Measurements from ENCODE around the gene GRIP1.

GRIP1 gene

GRCh38 chr12:66708704-66709456 is 30.0 kb upstream of the GRIP1 start:
- H3K27me3 ChIP-seq (ENCODE audit: low read depth): no peaks in the 10 kb centered on the region; the same call in 1 of the 2 replicates
- in situ Hi-C loops (cut with MboI; ENCODE audit: low sequenced_read_pairs): no loop called here
- no peaks in the 10 kb centered on the region for H3K4me1 ChIP-seq
- H3K36me3 ChIP-seq (replicated peaks): no peaks in the 10 kb centered on the region
- no peaks in the 10 kb centered on the region for H3K9me3 ChIP-seq
- H3K4me3 ChIP-seq: no peak overlapping the region
- peak in 1 of 2 experiments; percentile 5 for DNase-seq (ENCODE audit: low spot score in 2 of 2)

- Histone ChIP-seq H3K27me3 (ENCODE audit: low read depth) (no peaks in the 10 kb centered on the region; the same call in 1 of the 2 replicates), H3K36me3 (replicated peaks) (no peaks in the 10 kb centered on the region), H3K4me3 (no peak overlapping the region), H3K4me1 (no peaks in the 10 kb centered on the region), H3K9me3 (no peaks in the 10 kb centered on the region)
- in situ Hi-C loops (cut with MboI; ENCODE audit: low sequenced_read_pairs): no loop called here
- DNase-seq (ENCODE audit: low spot score in 2 of 2): no peak
Observed at GRCh38 chr12:66707002-66707697, 28.3 kb upstream of the GRIP1 start.

- no peak for DNase-seq (ENCODE audit: low spot score in 2 of 2)
- H3K9me3 ChIP-seq: no peaks in the 10 kb centered on the region
- no peak overlapping the region for H3K4me3 ChIP-seq
- H3K36me3 ChIP-seq (replicated peaks): no peaks in the 10 kb centered on the region
- H3K27me3 ChIP-seq (ENCODE audit: low read depth): no peaks in the 10 kb centered on the region; the same call in 1 of the 2 replicates
- H3K4me1 ChIP-seq: no peaks in the 10 kb centered on the region
- in situ Hi-C loops (cut with MboI; ENCODE audit: low sequenced_read_pairs): no loop called here
Observed at GRCh38 chr12:66699738-66700482, 21.0 kb upstream of the GRIP1 start.

GRCh38 chr12:66698558-66698957 is 19.7 kb upstream of the GRIP1 start:
- Histone ChIP-seq H3K4me3 (no peak overlapping the region), H3K9me3 (no peaks in the 10 kb centered on the region), H3K4me1 (no peaks in the 10 kb centered on the region), H3K36me3 (replicated peaks) (no peaks in the 10 kb centered on the region), H3K27me3 (ENCODE audit: low read depth) (no peaks in the 10 kb centered on the region; the same call in 1 of the 2 replicates)
- DNase-seq (ENCODE audit: low spot score in 2 of 2): no peak
- in situ Hi-C loops (cut with MboI; ENCODE audit: low sequenced_read_pairs): no loop called here

- H3K9me3 ChIP-seq: no peaks in the 10 kb centered on the region
- no peaks in the 10 kb centered on the region for H3K36me3 ChIP-seq (replicated peaks)
- in situ Hi-C loops (cut with MboI; ENCODE audit: low sequenced_read_pairs): no loop called here
- no peaks in the 10 kb centered on the region for H3K4me1 ChIP-seq
- H3K27me3 ChIP-seq (ENCODE audit: low read depth): no peaks in the 10 kb centered on the region; the same call in 1 of the 2 replicates
- H3K4me3 ChIP-seq: no peak overlapping the region
- no peak for DNase-seq (ENCODE audit: low spot score in 2 of 2)
Observed at GRCh38 chr12:66697404-66697803, 18.5 kb upstream of the GRIP1 start.

GRCh38 chr12:66694666-66695613 is 16.1 kb upstream of the GRIP1 start:
- no peaks in the 10 kb centered on the region for H3K36me3 ChIP-seq (replicated peaks)
- no peaks in the 10 kb centered on the region for H3K9me3 ChIP-seq
- H3K4me1 ChIP-seq: no peaks in the 10 kb centered on the region
- DNase-seq (ENCODE audit: low spot score in 2 of 2): no peak
- in situ Hi-C loops (cut with MboI; ENCODE audit: low sequenced_read_pairs): no loop called here
- no peak overlapping the region for H3K4me3 ChIP-seq
- H3K27me3 ChIP-seq (ENCODE audit: low read depth): no peaks in the 10 kb centered on the region; the same call in 1 of the 2 replicates

- in situ Hi-C loops (cut with MboI; ENCODE audit: low sequenced_read_pairs): no loop called here
- H3K4me1 ChIP-seq: no peaks in the 10 kb centered on the region
- no peaks in the 10 kb centered on the region; the same call in 1 of the 2 replicates for H3K27me3 ChIP-seq (ENCODE audit: low read depth)
- no peaks in the 10 kb centered on the region for H3K9me3 ChIP-seq
- peak; percentile 40 to 62 for DNase-seq (ENCODE audit: low spot score in 2 of 2)
- H3K36me3 ChIP-seq (replicated peaks): no peaks in the 10 kb centered on the region
- H3K4me3 ChIP-seq: no peak overlapping the region
Observed at GRCh38 chr12:66693901-66694513, 15.1 kb upstream of the GRIP1 start.

GRCh38 chr12:66692986-66693385 is 14.1 kb upstream of the GRIP1 start:
- no peak for DNase-seq (ENCODE audit: low spot score in 2 of 2)
- in situ Hi-C loops (cut with MboI; ENCODE audit: low sequenced_read_pairs): no loop called here
- H3K4me1 ChIP-seq: no peaks in the 10 kb centered on the region
- H3K4me3 ChIP-seq: no peak overlapping the region
- H3K9me3 ChIP-seq: no peaks in the 10 kb centered on the region
- H3K27me3 ChIP-seq (ENCODE audit: low read depth): no peaks in the 10 kb centered on the region; the same call in 1 of the 2 replicates
- no peaks in the 10 kb centered on the region for H3K36me3 ChIP-seq (replicated peaks)

GRCh38 chr12:66692170-66692569 is 13.3 kb upstream of the GRIP1 start:
- no peak for DNase-seq (ENCODE audit: low spot score in 2 of 2)
- Histone ChIP-seq H3K36me3 (replicated peaks) (no peaks in the 10 kb centered on the region), H3K4me1 (no peaks in the 10 kb centered on the region), H3K27me3 (ENCODE audit: low read depth) (no peaks in the 10 kb centered on the region), H3K4me3 (no peak overlapping the region), H3K9me3 (no peaks in the 10 kb centered on the region)
- in situ Hi-C loops (cut with MboI; ENCODE audit: low sequenced_read_pairs): no loop called here

GRCh38 chr12:66688846-66689439 is 10.1 kb upstream of the GRIP1 start:
- Histone ChIP-seq H3K4me3 (no peak overlapping the region), H3K9me3 (no peaks in the 10 kb centered on the region), H3K36me3 (replicated peaks) (no peaks in the 10 kb centered on the region), H3K4me1 (no peaks in the 10 kb centered on the region), H3K27me3 (ENCODE audit: low read depth) (no peaks in the 10 kb centered on the region)
- peak in 1 of 2 experiments; percentile 40 for DNase-seq (ENCODE audit: low spot score in 2 of 2)
- in situ Hi-C loops (cut with MboI; ENCODE audit: low sequenced_read_pairs): no loop called here

GRCh38 chr12:66684222-66684621 is 5.3 kb upstream of the GRIP1 start:
- no peaks in the 10 kb centered on the region for H3K4me1 ChIP-seq
- no peaks in the 10 kb centered on the region for H3K9me3 ChIP-seq
- H3K36me3 ChIP-seq (replicated peaks): no peaks in the 10 kb centered on the region
- in situ Hi-C loops (cut with MboI; ENCODE audit: low sequenced_read_pairs): no loop called here
- H3K4me3 ChIP-seq: no peak overlapping the region
- no peak for DNase-seq (ENCODE audit: low spot score in 2 of 2)
- H3K27me3 ChIP-seq (ENCODE audit: low read depth): no peaks in the 10 kb centered on the region

- Histone ChIP-seq H3K4me1 (no peaks in the 10 kb centered on the region), H3K4me3 (no peak overlapping the region), H3K36me3 (replicated peaks) (no peaks in the 10 kb centered on the region), H3K27me3 (ENCODE audit: low read depth) (no peaks in the 10 kb centered on the region), H3K9me3 (no peaks in the 10 kb centered on the region)
- DNase-seq (ENCODE audit: low spot score in 2 of 2): no peak
- in situ Hi-C loops (cut with MboI; ENCODE audit: low sequenced_read_pairs): no loop called here
Observed at GRCh38 chr12:66683822-66684221, 4.9 kb upstream of the GRIP1 start.
